IPS DF 4.7 (cell line): Measurements from ENCODE around the gene PHF21A.

ENCODE experiments used
- DNase-seq: peaks from one replicate; pipeline ENCODE4 v3.0.0-alpha.2; 2013; ENCODE audit warnings: low spot score; ENCODE audit errors: extremely low read depth

The PHF21A gene

DNA sequence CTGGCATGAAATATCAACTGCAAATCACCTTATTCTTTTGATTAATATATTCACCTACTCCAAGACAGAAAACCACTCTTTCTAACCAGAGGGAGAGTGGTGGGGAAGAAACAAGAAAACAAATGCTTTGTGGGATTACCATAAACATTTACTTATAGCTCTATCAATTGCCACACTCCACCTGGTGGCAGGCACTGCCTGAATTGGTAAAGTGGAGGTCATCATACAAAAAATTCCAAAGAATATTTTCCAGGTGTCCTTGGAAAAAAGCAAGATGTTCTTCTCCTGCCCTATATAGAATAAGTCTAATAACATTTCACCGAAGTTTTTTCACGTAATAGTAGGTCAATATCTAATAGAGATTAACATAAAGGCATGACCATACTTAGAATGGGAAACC is 45.3 kb downstream of the PHF21A start:
- DNase-seq, result no peak

DNA sequence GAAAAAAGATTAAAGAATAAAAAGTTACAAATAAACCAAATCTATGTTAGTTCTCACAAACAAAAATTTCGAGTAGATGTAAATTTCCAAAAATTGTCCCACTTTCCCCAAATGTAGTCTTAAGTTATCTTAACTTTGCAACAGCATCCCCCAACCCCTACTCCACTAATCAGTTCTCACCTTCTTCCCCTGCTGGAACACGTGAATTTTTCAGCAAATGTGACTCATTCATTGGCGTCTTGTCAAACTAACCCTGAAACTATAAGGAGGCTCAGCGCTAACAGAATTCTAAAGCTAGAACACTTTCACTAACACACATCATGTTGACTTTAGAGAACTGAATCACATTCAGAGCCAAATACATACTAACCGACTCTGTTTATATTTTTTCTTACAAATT is 46.1 kb downstream of the PHF21A start:
- DNase-seq, result no peak

DNA sequence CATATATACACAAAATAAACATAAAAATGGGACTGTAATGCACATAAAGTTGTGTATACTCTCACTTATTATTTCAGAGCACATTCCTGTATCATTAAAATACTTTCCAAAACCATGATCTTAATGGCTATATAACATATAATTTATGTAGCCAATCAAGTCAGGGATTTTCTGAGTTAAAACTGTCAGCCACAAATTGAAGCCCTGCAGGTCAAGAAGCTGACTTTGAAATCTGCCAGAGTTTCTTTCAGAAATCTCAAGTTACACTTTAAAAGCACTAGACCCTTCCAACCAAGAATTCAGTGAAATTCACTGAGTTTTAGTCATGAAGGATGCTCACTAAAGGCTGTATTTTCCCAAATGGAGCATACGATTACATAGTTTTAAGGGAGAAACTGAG is 47.6 kb downstream of the PHF21A start:
- DNase-seq, result no peak

DNA sequence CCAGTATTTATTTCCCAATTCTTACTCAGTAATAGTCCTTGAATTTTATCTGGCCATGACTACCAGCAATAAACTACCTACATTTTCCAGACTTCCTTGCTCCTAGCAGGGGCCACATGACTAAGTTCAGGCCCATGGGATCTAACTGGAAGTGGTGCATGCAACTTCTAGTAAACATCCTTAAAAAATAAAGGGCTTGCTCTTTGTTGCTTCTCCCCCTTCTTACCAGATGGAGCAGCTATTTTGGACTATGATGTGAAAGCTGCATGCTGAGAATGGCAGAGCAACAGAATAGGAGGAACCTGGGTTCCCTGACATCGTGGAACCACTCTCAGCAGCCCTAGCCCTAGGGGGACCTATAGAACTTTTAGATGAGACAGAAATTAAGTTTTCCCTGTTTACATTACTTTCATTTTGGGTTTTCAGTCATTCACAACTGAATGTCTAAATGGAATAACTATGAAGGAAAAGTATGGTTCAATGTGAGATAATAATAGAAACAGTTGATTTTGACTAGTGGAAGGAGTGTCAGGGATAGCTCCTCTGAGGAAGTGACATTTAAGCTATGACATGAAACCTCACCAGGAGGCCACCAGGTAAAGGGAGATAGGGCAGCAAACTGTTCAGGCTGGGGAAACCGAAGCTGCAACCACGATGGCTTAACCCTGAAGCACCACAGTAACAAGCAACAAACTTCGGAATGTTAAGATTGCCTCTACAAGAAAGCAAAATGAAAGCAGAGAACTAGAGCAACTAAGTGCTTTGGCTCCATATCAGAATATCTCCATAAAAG is 48.9 kb downstream of the PHF21A start:
- DNase-seq, result no peak

DNA sequence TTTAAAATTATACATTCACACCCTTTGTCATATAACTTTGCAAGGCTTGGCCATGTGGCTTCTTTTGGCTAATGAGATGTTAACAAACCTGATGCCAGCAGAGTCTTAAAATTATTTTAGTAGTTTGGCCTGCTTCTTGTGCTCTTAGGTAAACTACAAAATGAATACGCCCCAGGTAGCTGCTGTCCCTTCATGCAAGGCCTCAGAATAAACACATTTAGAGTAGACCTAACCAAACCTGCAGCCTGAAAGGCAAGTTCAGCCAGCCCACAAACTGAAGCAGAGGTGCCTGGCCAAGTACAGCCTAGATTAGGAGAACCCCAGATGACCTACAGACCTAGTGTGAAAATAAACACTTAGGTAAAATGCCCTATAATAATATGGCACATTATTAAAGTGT is 50.2 kb downstream of the PHF21A start:
- no peak for DNase-seq

DNA sequence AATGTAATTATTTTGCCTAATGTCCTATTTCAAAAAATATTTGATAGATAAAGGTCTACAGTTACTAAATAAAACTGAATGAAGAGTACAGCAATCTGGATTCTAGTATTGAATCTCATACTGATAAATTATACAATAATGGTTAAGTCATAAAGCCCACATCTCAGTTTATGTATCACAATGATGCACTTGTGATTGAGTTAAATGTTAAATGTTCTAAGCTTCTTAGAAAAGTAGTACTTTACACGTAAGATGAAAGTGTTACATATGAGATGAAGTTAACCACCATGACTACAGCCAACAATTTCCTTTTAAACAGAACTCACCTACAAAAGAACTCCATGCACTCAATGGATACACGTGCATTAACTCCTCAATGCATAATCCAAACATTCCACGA is 51.7 kb downstream of the PHF21A start:
- DNase-seq, result no peak

- no peak for DNase-seq
These were observed 54.9 kb downstream of the PHF21A start for GRCh38 chr11:46066335-46066734.

DNA sequence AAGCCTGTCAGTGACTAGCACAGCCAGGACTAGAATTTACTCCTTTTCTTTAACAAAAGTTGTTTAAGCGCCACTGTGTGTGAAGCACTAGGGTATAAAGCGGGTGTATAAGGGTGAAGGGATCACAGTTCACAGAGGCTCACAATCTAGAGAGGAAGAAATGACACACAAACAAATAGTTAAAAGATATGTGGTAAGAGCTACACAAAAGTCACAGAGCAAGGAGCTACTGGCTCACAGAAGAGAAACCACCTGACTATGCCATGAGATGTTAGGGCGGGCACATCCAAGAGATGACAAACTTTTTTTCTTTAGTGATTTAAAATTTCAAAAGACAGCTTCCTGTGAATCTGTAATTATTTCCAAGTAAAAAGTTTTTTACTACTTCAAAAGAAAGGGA is 55.6 kb downstream of the PHF21A start:
- no peak for DNase-seq

GRCh38 chr11:46064221-46064620 is 57.0 kb downstream of the PHF21A start:
- no peak for DNase-seq

- DNase-seq, result no peak
These were observed 58.1 kb downstream of the PHF21A start for GRCh38 chr11:46063138-46063537.

DNA sequence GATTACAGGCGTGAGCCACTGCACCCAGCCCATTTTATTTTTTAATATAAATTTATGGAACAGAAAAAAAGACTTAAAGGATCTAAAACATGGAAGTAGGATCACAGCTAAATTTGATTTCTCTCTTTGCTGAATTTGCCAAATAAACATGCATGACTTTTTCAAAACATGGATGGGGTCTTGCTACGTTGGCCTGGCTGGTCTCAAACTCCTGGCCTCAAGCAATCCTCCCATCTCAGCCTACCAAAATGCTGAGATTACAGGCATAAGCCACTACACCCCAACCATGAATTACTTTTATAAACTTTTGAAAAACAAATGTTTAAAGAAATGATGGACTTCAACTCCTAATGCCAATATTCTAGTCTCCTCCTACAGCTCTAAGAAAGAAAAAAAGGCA is 61.2 kb downstream of the PHF21A start:
- DNase-seq, result no peak

DNA sequence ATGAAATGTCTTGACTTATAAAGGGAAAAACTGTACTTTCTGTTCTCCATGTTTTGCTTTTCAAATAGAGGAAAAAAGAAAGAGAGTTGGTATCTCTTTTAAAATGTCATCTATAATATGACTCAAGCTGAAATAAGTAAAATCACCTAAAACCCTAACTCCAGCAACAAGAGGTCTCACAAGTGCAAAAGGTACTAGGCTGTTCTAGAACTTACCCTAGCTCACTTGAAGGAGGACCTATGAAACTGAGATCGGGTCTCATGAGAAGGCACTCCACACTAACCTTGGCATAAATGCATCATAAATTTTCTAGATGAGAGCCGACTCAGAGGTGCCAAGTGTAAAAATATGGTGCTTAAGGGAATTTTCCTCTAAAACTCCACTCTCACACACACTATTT is 63.8 kb downstream of the PHF21A start:
- no peak for DNase-seq

DNA sequence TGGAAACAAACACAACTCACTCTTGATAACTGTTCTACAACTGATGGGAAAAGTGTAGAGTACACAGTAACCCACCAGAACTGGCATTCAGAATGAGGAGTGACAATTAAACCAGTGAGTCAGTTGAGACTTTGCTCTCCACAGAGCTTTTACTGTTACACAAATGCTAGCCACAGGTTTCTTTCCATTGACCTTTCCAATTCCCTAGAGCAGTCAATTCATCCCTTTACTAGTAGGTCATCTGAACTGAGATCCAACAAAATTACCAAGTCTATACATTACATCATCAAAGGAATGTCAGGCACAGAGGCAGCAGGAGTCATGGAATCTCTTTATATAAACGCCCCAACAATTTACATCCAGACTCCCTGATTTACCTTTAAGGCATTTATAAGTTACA is 65.9 kb downstream of the PHF21A start:
- peak; percentile 72 for DNase-seq

DNA sequence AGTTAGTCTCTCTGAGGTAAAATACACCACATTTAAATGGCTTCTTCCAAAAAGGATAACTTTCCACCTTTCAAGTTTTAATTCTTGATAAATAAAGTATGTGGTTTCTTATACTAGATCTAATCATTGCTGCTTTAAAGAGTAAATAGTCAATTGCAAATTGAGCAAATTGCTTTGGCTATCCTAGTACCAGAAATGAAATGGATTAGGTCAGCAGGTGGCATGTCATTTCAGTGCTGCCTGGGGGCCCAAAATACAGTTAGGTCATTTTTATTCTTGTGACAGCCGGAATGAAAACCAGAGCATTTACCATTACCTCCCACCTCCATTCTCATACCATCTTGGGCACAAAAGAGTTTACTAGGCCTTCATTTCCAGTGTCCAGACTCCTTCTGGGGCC is 70.2 kb downstream of the PHF21A start:
- no peak for DNase-seq

DNA sequence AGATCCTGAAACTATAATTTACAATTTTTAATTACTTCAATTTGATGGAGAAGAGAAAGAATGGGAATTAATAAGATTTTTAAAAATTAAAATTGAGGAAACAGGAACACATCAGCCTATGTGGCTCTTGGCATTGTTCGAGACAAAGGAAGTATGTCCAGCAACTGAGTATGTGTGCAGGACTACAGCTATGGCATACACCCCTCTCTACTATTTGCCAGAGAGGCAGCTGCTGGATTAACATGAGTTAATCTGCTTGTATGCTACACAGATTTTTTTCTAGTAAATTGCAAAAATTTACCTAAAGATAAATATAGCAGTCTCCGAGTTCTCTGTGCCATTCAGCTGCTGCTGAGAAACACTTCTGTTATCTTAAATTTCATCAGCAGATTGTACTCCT is 70.6 kb downstream of the PHF21A start:
- no peak for DNase-seq

DNA sequence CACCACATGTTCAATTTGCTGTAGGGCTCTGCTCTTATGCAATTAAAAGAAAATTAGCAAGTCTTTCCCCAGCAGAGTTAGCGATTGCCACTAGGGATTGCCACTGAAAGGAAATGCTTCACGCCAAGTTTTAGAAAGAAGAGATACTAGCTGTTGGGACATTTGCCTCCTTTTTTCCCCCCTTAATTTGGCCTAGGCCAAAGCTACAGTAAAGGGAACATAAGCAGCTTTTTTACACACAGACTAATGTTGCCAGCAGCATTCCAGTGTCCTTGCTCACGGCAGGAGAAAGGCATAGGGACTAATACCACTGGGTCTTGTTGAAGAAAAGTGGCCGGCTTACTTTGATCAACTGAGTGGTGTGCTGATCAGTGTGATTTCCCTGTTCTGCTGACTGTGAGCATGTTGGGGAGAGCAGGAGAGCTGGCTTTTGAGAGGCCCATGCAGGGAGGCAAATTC is 71.2 kb downstream of the PHF21A start:
- DNase-seq, result no peak

- DNase-seq, result no peak
These were observed 71.8 kb downstream of the PHF21A start for GRCh38 chr11:46049325-46049897.

DNA sequence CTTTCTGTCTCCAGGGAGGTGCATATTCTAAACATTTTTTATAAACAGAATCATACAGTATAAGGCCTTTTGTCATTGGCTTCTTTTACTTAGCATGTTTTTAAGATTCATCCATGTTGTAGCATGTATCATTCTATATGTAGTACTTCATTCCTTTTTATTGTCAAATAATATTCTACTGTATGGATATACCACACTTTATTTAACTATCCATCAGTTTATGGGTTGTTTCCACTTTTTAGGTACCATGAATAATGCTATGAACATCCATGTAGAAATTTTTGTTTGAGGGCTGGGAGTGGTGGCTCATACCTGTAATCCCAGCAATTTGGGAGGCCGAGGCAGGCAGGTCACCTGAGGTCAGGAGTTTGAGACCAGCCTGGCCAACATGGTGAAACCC is 73.1 kb downstream of the PHF21A start:
- DNase-seq, result no peak

DNA sequence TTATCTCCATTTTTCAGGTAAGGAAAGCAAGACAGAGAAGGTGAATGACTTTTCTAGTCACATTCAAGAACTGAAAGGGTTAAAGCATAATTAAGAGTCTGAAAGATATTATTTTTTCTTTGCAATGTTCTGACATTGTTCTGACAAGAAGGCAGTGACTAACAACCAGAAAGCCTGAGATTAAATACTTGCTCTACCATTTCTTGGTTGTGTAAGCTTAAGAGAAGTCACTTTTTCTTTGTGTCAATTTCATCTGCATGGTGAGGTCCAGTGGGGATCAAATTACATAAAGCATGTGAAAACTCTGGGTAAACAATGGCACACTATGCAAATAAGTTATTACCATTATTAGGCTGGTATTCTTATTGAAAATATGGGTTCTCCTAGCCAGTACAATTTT is 73.7 kb downstream of the PHF21A start:
- DNase-seq, result no peak

- no peak for DNase-seq
These were observed 75.4 kb downstream of the PHF21A start for GRCh38 chr11:46045811-46046210.

DNA sequence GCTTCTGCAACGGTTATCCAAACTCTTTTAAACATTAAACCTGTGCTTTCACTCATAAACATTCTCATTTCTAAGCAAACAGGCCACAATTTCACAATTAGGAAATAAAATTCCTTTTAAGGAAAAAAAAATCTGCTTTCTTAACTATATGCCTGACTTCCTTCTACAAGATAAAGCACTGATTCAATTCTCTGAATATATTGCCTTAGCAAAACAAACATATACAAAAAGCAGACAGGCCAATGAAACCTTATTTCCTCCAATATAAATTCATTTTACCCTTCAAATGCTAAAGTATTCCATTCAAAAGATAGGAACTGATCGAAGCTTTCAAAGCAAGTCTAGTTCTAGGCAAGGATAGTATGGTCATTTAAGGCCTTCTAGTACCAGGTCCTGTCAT is 76.7 kb downstream of the PHF21A start:
- DNase-seq, result no peak

- DNase-seq, result no peak
These were observed 81.3 kb downstream of the PHF21A start for GRCh38 chr11:46039990-46040389.

DNA sequence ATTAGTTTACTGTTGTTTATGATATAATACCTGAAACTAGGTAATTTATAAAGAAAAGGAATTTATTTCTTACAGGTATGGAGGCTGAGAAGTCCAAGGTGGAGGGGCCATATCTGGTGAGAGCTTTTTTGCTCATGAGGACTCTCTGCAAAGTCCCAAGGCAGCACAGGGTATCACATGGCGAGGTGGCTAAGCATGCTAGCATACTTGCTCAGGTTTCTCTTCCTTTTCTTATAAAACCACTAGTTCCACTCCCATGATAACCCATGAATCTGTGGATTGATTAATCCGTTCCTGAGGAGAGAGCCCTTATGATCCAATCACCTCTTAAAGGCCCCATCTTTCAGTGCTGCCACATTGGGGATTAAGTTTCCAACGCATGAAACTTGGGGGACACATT is 82.7 kb downstream of the PHF21A start:
- DNase-seq, result no peak
